HEK293 (cell line): Measurements from ENCODE around the gene AFP.

Experiments used
- CTCF ChIA-PET: fragments of 350-600 bp; formaldehyde crosslinking; extraction: SDS; loops from one replicate; lab custom pipeline; 2021; ENCODE audit warnings: antibody characterized with exemption; lab: Yijun Ruan, JAX
- POLR2A ChIA-PET: fragments of 300-600 bp; formaldehyde crosslinking; extraction: SDS; loops from one replicate; lab custom pipeline; 2020; ENCODE audit warnings: antibody characterized with exemption, inconsistent platforms; lab: Yijun Ruan, JAX
- H3K27ac ChIP-seq: fragments of 200-500 bp; sonication (Bioruptor generic); 2 replicates; pipeline ENCODE4 v1.5.1; 2014; ENCODE audit warnings: low read depth, low read length, control low read depth, inconsistent platforms; ENCODE audit errors: extremely low read depth
- H3K36me3 ChIP-seq, 2 experiments: fragments of 200-500 bp in 1 of 2; sonication (Bioruptor generic) in 1 of 2; 1 replicate in 1 of 2; 2 replicates in 1 of 2; pipeline ENCODE4 v1.5.1; 2014 to 2017; ENCODE audit warnings: inconsistent platforms in 2 of 2, low read length in 2 of 2; ENCODE audit not compliant: control insufficient read depth in 2 of 2, insufficient read depth in 1 of 2
- H3K4me1 ChIP-seq: fragments of 200-500 bp; sonication (Bioruptor generic); 2 replicates; pipeline ENCODE4 v1.5.1; 2014; ENCODE audit warnings: mild to moderate bottlenecking, low read length, inconsistent platforms; ENCODE audit not compliant: control insufficient read depth, insufficient read depth
- H3K4me3 ChIP-seq: 2 replicates; pipeline ENCODE4 v1.5.1; 2011; ENCODE audit warnings: low read depth, mild to moderate bottlenecking, control low read depth, low read length, moderate library complexity
- H3K9me3 ChIP-seq: fragments of 200-500 bp; sonication (Bioruptor generic); 2 replicates; pipeline ENCODE4 v1.5.1; 2014; ENCODE audit warnings: low read depth, low read length, inconsistent platforms; ENCODE audit not compliant: control insufficient read depth, insufficient read depth
- ELK4 ChIP-seq: IDR thresholded peaks from 2 replicates; pipeline ENCODE4 v1.6.1; 2011; ENCODE audit warnings: mild to moderate bottlenecking, low read depth, low read length, borderline replicate concordance
- HOXC10 ChIP-seq: sonication (generic); formaldehyde crosslinking; IDR thresholded peaks from 2 replicates; pipeline ENCODE4 v1.8.1; 2023; ENCODE audit warnings: mild to moderate bottlenecking, missing genetic modification reagents
- KLF17 ChIP-seq: fragments of 450-650 bp; formaldehyde crosslinking; IDR thresholded peaks from 2 replicates; pipeline ENCODE4 v1.5.1; 2016; ENCODE audit warnings: missing biosample characterization, missing genetic modification characterization
- PATZ1 ChIP-seq: fragments of 450-650 bp; formaldehyde crosslinking; IDR thresholded peaks from 2 replicates; pipeline ENCODE4 v1.5.1; 2016; ENCODE audit warnings: missing biosample characterization, missing genetic modification characterization
- TSHZ1 ChIP-seq: fragments of 450-650 bp; formaldehyde crosslinking; IDR thresholded peaks from 2 replicates; pipeline ENCODE4 v1.5.1; 2016; ENCODE audit warnings: missing biosample characterization, missing genetic modification characterization, borderline replicate concordance
- ZBTB17 ChIP-seq: fragments of 450-650 bp; formaldehyde crosslinking; IDR thresholded peaks from 2 replicates; pipeline ENCODE4 v1.5.1; 2016; ENCODE audit warnings: missing biosample characterization, missing genetic modification characterization
- ZFP69B ChIP-seq: fragments of 450-650 bp; formaldehyde crosslinking; IDR thresholded peaks from 2 replicates; pipeline ENCODE4 v1.5.1; 2016; ENCODE audit warnings: missing biosample characterization, missing genetic modification characterization
- ZNF114 ChIP-seq: fragments of 450-650 bp; formaldehyde crosslinking; IDR thresholded peaks from 2 replicates; pipeline ENCODE4 v1.5.0; 2017; ENCODE audit warnings: missing biosample characterization, missing genetic modification characterization
- ZNF121 ChIP-seq: fragments of 450-650 bp; formaldehyde crosslinking; IDR thresholded peaks from 2 replicates; pipeline ENCODE4 v1.5.1; 2016; ENCODE audit warnings: missing biosample characterization, missing genetic modification characterization
- ZNF146 ChIP-seq: fragments of 450-650 bp; formaldehyde crosslinking; IDR thresholded peaks from 2 replicates; pipeline ENCODE4 v1.5.1; 2016; ENCODE audit warnings: missing biosample characterization, missing genetic modification characterization
- ZNF175 ChIP-seq: fragments of 450-650 bp; formaldehyde crosslinking; IDR thresholded peaks from 2 replicates; pipeline ENCODE4 v1.5.1; 2016; ENCODE audit warnings: missing biosample characterization, missing genetic modification characterization
- ZNF2 ChIP-seq: fragments of 450-650 bp; formaldehyde crosslinking; IDR thresholded peaks from 2 replicates; pipeline ENCODE4 v1.5.1; 2016; ENCODE audit warnings: missing biosample characterization, missing genetic modification characterization
- ZNF248 ChIP-seq: fragments of 450-650 bp; formaldehyde crosslinking; IDR thresholded peaks from 2 replicates; pipeline ENCODE4 v1.5.1; 2017; ENCODE audit warnings: missing biosample characterization, missing genetic modification characterization
- ZNF266 ChIP-seq: fragments of 450-650 bp; formaldehyde crosslinking; IDR thresholded peaks from 2 replicates; pipeline ENCODE4 v1.5.1; 2016; ENCODE audit warnings: missing biosample characterization, missing genetic modification characterization, low read depth
- ZNF324 ChIP-seq: fragments of 450-650 bp; formaldehyde crosslinking; IDR thresholded peaks from 2 replicates; pipeline ENCODE4 v1.5.1; 2016; ENCODE audit warnings: missing biosample characterization, missing genetic modification characterization
- ZNF433 ChIP-seq: fragments of 450-650 bp; formaldehyde crosslinking; IDR thresholded peaks from 2 replicates; pipeline ENCODE4 v1.5.1; 2016; ENCODE audit warnings: missing biosample characterization, missing genetic modification characterization, low read depth
- ZNF473 ChIP-seq: fragments of 450-650 bp; formaldehyde crosslinking; IDR thresholded peaks from 2 replicates; pipeline ENCODE4 v1.5.1; 2017; ENCODE audit warnings: missing biosample characterization, missing genetic modification characterization
- ZNF548 ChIP-seq: fragments of 450-650 bp; formaldehyde crosslinking; IDR thresholded peaks from 2 replicates; pipeline ENCODE4 v1.5.1; 2016; ENCODE audit warnings: missing biosample characterization, missing genetic modification characterization
- ZNF549 ChIP-seq: fragments of 450-650 bp; IDR thresholded peaks from 2 replicates; pipeline ENCODE4 v1.5.1; 2018; ENCODE audit warnings: missing biosample characterization, missing genetic modification characterization, mild to moderate bottlenecking, inconsistent platforms, moderate library complexity
- ZNF555 ChIP-seq: fragments of 450-650 bp; formaldehyde crosslinking; conservative IDR thresholded peaks from 2 replicates; pipeline ENCODE4 v1.5.1; 2017; ENCODE audit warnings: missing biosample characterization, mild to moderate bottlenecking, missing genetic modification characterization, inconsistent platforms
- ZNF645 ChIP-seq: fragments of 450-650 bp; formaldehyde crosslinking; IDR thresholded peaks from 2 replicates; pipeline ENCODE4; 2016; ENCODE audit warnings: missing biosample characterization, missing genetic modification characterization
- ZNF837 ChIP-seq: fragments of 450-650 bp; formaldehyde crosslinking; IDR thresholded peaks from 2 replicates; pipeline ENCODE4 v1.5.1; 2016; ENCODE audit warnings: missing biosample characterization, missing genetic modification characterization
- ZNF843 ChIP-seq: fragments of 450-650 bp; formaldehyde crosslinking; IDR thresholded peaks from 2 replicates; pipeline ENCODE4 v1.5.1; 2016; ENCODE audit warnings: missing biosample characterization, missing genetic modification characterization
- ZSCAN23 ChIP-seq: fragments of 450-650 bp; formaldehyde crosslinking; IDR thresholded peaks from 2 replicates; pipeline ENCODE4 v1.5.1; 2016; ENCODE audit warnings: missing biosample characterization, missing genetic modification characterization

AFP gene

GRCh38 chr4:73409012-73409862 is 26.8 kb upstream of the AFP start:
- TF ChIP-seq ZNF175 (tag by site-specific recombination) (no peak), ZNF473 (no peak), ZSCAN23 (tag by site-specific recombination) (no peak), ZNF548 (no peak), ZNF555 (tag by site-specific recombination) (no peak), ZNF248 (tag by site-specific recombination) (no peak), KLF17 (tag by site-specific recombination) (no peak), ZNF146 (tag by site-specific recombination) (no peak), ZNF2 (tag by site-specific recombination) (no peak)
- ChIA-PET POLR2A (no interaction called here), CTCF (interaction anchor here (0.7 kb wide), 1 partner anchor 36 kb away, joined by 3 read pairs; no protein-coding TSS in a partner anchor)
- no peaks in the 10 kb centered on the region for H3K36me3 ChIP-seq
- H3K27ac ChIP-seq = no peak overlapping the region
- no peaks in the 10 kb centered on the region for H3K4me1 ChIP-seq
- H3K4me3 ChIP-seq = no peak overlapping the region
- H3K9me3 ChIP-seq = no peaks in the 10 kb centered on the region

GRCh38 chr4:73409978-73410548 is 26.0 kb upstream of the AFP start:
- ChIA-PET POLR2A (no interaction called here), CTCF (no interaction called here)
- no peaks in the 10 kb centered on the region for H3K36me3 ChIP-seq
- H3K9me3 ChIP-seq = no peaks in the 10 kb centered on the region
- H3K27ac ChIP-seq = no peak overlapping the region
- H3K4me3 ChIP-seq = no peak overlapping the region
- no peaks in the 10 kb centered on the region for H3K4me1 ChIP-seq
- TF ChIP-seq ZNF843 (tag by site-specific recombination) (no peak), ELK4 (no peak), ZFP69B (no peak), PATZ1 (no peak), ZNF433 (no peak), ZNF549 (tag by site-specific recombination) (no peak), ZBTB17 (tag by site-specific recombination) (no peak), HOXC10 (CRISPR knock-in tag) (no peak), ZNF114 (tag by site-specific recombination) (no peak), ZNF837 (tag by site-specific recombination) (no peak), TSHZ1 (no peak), ZNF121 (tag by site-specific recombination) (no peak), ZNF266 (tag by site-specific recombination) (no peak), ZNF645 (tag by site-specific recombination) (no peak), ZNF324 (tag by site-specific recombination) (no peak)
